HL-60 (cell line): ENCODE data around the gene KRT6C.

Experiments
- DNase-seq, 2 experiments: peaks; one replicate each; pipeline ENCODE4 v3.0.0-alpha.2; 2010 to 2020; ENCODE audit warnings: low read depth in 1 of 2, low spot score in 1 of 2
- H3K27ac ChIP-seq: fragments of 250-450 bp; sonication (Bioruptor Pico); replicated peaks from 2 replicates; pipeline ENCODE4 v1.5.1; 2020; ENCODE audit warnings: mild to moderate bottlenecking, moderate library complexity
- H3K27me3 ChIP-seq: fragments of 250-450 bp; sonication (Bioruptor Pico); 2 replicates; pipeline ENCODE4 v1.5.1; 2021; ENCODE audit warnings: mild to moderate bottlenecking, moderate library complexity; ENCODE audit not compliant: insufficient read depth, poor library complexity, severe bottlenecking
- H3K4me3 ChIP-seq: replicated peaks from 2 replicates; pipeline ENCODE4 v1.5.1; 2011; ENCODE audit warnings: mild to moderate bottlenecking, control low read depth, low read length; ENCODE audit not compliant: insufficient read depth
- CTCF ChIP-seq: IDR thresholded peaks from one replicate; pipeline ENCODE4 v1.5.1; 2011; ENCODE audit warnings: low read length, control low read depth, inconsistent platforms; ENCODE audit not compliant: insufficient read depth
- GABPA ChIP-seq: IDR thresholded peaks from 2 replicates; pipeline ENCODE4 v1.6.1; 2012; ENCODE audit warnings: low read depth
- POLR2AphosphoS5 ChIP-seq: IDR thresholded peaks from 2 replicates; pipeline ENCODE4 v1.6.1; 2012; ENCODE audit warnings: low read depth
- SPI1 ChIP-seq: IDR thresholded peaks from 2 replicates; pipeline ENCODE4 v1.6.1; 2012; ENCODE audit warnings: low read depth, mild to moderate bottlenecking, borderline replicate concordance
- TF ChIP-seq, protein P1 (sequence below): IDR thresholded peaks from 2 replicates; pipeline ENCODE4 v1.6.1; 2012; ENCODE audit warnings: low read depth; ENCODE audit not compliant: insufficient replicate concordance

Gene KRT6C

DNA sequence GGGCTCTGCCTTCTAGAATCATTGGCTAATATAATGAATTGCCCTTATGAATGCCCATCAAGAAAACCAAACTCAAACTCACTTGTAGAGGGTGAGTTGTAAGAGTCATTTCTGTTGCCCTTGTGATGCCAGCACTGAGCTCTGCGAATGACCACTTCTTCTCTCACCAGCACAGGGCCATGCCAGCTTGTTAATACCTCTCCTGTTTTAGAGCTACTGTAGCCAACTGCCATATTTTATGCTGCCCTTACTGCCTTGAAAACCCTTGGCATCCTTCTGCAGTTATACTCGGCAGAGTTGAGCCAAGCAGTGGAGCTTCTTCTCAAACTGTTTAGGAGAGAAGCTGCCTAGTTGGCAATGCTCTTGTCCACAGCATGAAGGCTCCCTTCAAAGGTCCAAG lies 47.6 kb downstream of the KRT6C start:
- H3K4me3 ChIP-seq: no peak overlapping the region
- no peak for DNase-seq
- no peak for TF ChIP-seq SPI1
- TF ChIP-seq GABPA: no peak
- TF ChIP-seq CTCF: no peak
- TF ChIP-seq, protein P1, sequence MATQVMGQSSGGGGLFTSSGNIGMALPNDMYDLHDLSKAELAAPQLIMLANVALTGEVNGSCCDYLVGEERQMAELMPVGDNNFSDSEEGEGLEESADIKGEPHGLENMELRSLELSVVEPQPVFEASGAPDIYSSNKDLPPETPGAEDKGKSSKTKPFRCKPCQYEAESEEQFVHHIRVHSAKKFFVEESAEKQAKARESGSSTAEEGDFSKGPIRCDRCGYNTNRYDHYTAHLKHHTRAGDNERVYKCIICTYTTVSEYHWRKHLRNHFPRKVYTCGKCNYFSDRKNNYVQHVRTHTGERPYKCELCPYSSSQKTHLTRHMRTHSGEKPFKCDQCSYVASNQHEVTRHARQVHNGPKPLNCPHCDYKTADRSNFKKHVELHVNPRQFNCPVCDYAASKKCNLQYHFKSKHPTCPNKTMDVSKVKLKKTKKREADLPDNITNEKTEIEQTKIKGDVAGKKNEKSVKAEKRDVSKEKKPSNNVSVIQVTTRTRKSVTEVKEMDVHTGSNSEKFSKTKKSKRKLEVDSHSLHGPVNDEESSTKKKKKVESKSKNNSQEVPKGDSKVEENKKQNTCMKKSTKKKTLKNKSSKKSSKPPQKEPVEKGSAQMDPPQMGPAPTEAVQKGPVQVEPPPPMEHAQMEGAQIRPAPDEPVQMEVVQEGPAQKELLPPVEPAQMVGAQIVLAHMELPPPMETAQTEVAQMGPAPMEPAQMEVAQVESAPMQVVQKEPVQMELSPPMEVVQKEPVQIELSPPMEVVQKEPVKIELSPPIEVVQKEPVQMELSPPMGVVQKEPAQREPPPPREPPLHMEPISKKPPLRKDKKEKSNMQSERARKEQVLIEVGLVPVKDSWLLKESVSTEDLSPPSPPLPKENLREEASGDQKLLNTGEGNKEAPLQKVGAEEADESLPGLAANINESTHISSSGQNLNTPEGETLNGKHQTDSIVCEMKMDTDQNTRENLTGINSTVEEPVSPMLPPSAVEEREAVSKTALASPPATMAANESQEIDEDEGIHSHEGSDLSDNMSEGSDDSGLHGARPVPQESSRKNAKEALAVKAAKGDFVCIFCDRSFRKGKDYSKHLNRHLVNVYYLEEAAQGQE: no peak
- TF ChIP-seq POLR2AphosphoS5: no peak
- H3K27ac ChIP-seq: no peak overlapping the region
- peaks cover 3% of the 10 kb centered on the region for H3K27me3 ChIP-seq

- H3K27ac ChIP-seq: no peak overlapping the region
- H3K4me3 ChIP-seq: no peak overlapping the region
- no peak for TF ChIP-seq GABPA
- no peak for TF ChIP-seq CTCF
- no peak for TF ChIP-seq POLR2AphosphoS5
- TF ChIP-seq, protein P1: no peak
- no peak for DNase-seq
- peaks cover 3% of the 10 kb centered on the region for H3K27me3 ChIP-seq
Measured at GRCh38 chr12:52425466-52425865, 48.1 kb downstream of the KRT6C start.

- TF ChIP-seq CTCF (no peak), SPI1 (no peak), GABPA (no peak), POLR2AphosphoS5 (no peak)
- TF ChIP-seq, protein P1: no peak
- no peak for DNase-seq
- H3K4me3 ChIP-seq: no peak overlapping the region
- peaks cover under 1% of the 10 kb centered on the region for H3K27me3 ChIP-seq
- H3K27ac ChIP-seq: no peak overlapping the region
Measured at GRCh38 chr12:52423661-52424500, 49.7 kb downstream of the KRT6C start.
